NCI-H345 treated with DMSO at 0.1 percent for 48 hours (cell line): Measurements from ENCODE around the gene ERBB4.

Experiments
- DNase-seq: peaks from one replicate; lab custom pipeline; 2025; ENCODE audit not compliant: unreplicated experiment; lab: John Stamatoyannopoulos, UW

ERBB4 gene

DNA sequence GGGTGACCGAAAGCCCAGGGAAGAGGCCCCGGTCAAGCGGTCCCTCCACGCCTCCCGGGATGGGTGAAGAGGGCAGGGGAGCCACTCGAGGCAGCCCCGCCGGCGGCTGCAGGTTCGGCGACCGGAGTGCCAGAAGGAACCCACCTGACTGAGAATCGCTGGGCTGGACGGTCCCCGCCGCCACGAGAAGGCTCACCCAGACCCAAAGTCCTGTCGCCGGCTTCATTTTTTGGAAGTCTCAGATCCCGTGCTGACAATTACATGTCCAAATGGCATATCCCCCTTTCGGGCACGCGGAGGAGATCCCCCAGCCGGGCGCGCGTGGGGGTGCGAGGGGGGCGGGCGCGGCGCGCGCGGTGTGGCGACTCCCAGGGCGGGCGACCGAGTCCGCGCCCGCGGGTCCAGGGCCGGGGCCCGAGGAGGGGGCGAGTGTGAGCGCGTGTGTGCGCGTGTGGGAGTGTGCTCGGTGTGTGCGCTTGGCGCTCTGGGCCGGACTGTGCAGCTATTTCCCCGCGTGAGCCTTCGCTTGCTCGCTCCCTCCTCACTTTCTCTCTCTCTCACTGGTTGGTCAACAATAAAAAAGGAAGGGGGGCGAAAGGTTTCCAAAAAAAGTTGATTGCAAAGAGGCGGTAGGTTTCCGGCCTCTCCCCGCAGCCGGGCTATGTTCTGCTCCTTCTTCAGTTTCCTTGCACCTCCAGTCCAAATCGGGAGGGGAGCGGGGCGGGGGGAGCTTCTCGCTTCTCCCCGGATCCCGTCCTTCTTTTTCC is at the start of gene ERBB4:
TSS of gene ERBB4 (minus strand) at position 498 of the 767 bp plus-strand sequence. CDS start at position 226, 272 bp downstream.
- DNase-seq = peak; percentile 25

DNA sequence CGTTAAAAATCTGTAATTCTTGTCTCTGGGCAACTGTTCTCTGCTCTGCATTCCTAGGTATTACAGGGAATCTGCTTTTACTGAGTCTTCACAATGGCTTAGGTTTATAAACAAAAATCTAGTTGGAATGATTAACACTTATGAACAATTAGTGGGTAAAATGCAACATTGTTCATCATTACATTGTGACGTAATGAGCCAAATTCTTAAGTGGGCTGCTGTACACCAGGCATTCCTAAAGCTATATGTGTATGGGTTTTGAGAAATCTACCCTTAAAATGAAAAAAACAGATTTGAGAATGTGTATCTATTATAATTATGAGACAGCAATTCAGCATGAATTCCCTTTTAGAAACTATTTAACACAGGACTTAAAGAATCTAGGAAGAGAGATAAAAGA is 41.5 kb upstream of the ERBB4 start:
- no peak for DNase-seq

DNA sequence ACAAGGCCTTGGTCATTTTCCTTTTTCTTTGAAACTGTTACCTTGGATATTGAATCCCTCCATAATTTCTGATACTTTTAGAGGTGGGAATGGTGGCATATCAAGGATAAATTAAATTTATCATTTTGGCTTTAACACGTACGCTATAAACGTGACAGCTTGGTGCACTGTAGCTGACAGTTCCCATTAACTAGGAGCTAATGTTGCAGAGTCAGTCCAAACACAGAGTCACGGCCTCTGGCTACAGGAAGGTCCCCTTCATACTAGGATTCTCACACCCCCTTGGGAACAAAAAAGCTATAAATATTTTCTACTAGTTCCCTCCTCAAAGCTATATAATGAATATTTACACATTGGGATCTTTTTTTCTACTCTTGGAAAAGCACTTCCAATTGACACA is 17.7 kb upstream of the ERBB4 start:
- DNase-seq = no peak

DNA sequence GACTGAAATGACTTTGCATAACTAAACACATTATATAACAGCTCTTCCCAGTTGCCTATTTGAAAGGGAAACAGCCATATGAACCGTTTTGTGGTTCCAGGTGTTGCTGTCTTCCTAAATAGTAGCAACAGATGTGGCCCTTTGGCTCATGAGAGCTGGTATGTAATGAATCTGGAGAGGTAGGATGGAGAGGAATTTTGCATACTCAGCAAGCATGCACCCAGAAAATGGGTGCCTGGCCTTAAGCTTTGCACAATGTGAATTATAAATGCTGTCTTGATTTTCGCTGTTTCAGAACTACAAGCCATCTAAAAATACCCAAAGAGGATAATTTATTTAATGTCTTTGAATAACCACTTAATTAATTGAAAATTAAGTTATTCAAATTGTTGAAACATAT is 15.6 kb upstream of the ERBB4 start:
- no peak for DNase-seq

DNA sequence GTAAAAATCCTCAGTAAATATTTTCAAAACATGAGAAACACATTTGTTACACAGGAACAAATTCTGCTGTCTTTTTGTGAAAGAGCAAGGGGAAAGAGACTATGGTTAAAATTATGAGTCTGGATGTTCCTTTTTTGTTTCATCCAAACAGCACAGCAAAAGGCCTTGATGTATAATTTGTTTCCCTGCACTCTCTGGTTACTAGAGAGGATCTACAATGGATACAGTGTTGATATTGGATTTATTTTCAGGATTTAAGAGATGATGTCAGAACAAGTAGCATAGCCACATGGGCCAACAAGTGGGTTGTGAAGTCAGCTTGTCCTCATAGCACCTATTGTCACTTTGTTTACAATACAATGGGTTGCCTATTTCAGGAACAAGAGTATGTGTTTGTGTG is 11.3 kb upstream of the ERBB4 start:
- no peak for DNase-seq

DNA sequence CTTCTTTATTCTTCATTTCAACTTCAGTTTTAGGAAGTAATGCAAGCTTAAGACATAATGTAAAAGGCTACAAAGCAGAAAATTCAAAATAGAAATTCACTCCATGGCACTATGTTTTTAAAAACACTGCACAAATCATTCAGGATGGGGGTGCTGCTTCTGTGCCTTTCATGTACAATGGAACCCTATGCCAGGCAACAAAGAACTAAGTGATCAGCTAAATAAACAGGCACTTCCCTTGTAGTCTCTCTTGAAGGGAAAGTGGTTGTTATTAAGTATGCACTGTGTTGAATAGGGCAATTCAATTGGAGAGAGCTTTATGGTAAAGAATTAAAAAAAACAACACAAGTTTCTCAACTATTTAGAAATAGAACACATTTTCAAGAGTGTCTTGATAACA is 10.9 kb upstream of the ERBB4 start:
- peak; percentile 50 for DNase-seq

DNA sequence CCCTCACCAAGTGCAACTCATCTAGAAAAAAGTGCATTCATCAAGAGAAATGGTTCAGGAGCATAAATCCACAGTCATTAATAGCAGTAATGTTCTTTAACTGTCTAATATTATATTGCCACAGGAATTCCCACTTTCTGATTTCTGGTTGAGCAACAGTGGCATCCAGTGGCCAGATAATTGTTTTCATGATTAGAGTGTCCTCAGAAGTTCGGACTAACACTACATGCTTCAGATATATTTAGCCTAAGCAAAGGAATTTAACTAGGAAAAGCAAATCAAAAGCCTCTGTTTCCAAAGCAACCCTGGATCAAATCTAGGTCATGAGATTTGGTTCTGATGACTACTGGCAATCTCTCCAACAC is 9.8 kb upstream of the ERBB4 start:
- DNase-seq = no peak

DNA sequence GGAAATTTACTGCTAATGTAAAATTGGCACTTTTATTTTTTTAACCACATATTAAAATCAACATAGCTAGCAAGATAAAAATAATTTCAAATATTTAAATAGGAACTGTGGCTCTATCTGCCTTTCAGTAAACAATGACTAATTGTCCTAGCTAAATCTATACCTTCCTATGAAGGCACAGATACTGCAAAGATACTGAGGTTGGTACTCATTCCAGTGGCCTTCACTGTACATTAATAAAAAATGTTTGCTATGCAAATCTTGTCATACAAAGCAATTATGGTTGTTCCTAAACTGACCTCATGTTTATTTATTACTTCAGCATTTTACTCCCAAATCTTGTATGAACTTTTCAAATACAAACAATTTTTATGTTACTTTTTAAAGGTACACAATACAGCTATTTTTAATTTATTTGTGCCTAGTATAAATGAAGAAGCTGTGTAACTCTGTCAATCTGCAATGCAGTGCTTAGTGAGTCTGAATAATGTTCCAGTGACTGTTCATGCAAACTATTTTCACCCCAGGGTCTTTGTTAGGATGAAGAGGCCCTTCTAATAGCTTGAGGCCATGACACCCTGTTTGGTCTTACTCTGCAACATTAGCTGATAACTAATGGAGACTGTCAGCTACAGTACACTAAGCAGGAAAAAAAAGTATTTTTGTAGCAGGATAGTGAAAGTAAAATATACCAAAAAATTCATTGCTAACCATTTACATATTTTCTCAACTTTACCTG is 9.3 kb upstream of the ERBB4 start:
- DNase-seq = no peak

DNA sequence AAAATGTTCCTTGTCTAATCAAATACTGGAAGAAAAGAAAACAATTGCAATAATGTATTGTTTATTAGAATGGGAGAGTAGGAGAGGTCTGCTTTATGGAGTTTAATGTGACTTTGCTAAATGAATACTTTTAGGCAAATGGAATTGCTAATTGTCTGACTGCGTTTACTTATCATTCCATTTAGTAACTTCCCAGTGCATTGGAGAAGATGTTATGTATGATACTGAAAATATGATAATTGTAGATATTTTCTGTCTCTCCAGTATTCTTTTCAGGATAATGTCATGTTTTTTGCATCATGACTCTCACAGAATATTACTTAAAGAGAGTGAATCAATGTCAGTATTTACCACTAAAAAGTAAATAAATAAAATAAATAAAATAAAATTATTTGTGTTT is 8.1 kb upstream of the ERBB4 start:
- DNase-seq = no peak

DNA sequence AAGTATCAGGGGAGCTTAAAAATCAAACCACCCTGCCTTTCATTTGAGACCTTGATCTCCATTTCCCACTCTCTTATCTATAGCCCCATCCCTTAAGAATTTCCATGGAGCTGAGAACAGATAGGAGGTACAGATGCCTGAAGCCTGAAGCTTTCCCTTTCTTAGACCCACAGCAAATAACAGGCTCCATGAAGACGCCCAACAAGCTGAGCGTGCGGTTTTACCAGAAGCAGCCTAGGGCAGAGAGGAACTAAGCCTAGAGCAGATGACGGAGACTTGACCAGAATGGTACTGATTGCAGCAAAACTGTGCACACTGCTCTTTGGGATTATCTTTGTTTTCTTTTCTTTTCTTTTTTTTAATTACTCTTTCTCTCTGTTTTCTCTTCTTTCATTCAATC is 1.7 kb upstream of the ERBB4 start:
- DNase-seq = no peak

DNA sequence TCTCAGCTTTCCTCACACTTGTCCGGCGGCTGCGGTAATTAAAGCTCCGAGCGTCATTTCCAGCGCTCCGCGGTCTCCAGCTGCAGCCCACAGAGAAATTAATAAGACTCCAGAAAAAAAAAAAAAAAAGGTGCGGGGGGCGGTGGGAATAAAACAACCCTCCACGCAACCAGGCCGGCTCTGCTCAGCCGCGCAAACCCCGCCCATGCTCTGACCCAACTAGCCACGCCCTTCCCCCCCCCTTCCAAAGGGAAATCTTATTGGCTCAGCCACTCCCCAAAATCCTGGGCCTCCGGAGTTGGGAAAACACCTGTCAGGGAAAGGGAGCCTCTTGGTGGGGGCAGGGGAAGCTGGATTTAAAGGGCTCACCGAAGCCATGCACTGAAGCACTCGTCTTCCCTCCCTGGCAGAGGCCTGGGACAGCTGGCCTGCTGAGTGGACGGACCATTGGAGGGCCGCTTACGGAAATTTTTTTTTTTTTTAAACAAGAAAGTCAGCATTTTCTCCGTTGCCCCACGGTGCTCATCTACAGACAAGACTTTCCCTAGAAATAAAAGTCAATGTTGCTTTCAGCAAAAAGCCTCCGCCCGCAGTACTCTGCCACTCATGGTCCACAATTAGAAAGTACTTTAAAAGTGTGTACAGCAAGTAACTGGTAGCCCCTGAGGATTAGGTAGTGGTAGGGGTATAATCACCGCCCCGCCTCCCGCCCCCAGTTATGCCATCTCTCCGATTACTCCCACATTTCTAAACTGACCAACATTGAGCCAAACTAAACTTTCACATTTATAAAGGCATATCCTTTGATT is 674 bp upstream of the ERBB4 start:
- peak; percentile 34 for DNase-seq

DNA sequence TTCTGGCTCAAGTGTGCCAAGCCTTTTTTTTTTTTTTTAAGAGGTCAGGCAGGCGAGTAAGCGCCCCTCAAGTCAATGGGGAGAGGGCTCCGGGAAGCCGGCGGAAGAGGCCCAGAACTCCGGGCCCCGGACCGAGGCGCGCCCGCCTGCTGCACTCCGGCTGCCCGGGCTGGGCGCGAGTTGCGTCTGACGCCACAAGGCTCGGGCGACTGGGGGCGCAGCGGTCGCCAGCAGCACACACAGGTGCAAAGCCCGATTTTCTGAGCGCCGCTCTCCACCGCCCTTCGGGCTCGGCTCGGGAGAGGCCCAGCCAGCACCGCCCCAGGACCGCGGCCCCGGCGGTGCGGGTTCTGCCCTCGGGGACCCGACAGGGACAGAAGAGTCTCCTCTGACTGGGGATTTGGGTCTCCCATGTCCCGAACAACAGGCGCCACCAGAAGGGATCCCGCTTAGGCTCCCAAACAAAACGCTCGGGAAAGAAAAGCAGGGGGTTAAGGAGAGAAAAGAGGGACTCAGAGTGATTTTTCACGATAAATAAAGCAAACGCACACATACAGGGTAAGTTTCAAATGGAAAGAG is 787 bp downstream of the ERBB4 start:
- DNase-seq = no peak

DNA sequence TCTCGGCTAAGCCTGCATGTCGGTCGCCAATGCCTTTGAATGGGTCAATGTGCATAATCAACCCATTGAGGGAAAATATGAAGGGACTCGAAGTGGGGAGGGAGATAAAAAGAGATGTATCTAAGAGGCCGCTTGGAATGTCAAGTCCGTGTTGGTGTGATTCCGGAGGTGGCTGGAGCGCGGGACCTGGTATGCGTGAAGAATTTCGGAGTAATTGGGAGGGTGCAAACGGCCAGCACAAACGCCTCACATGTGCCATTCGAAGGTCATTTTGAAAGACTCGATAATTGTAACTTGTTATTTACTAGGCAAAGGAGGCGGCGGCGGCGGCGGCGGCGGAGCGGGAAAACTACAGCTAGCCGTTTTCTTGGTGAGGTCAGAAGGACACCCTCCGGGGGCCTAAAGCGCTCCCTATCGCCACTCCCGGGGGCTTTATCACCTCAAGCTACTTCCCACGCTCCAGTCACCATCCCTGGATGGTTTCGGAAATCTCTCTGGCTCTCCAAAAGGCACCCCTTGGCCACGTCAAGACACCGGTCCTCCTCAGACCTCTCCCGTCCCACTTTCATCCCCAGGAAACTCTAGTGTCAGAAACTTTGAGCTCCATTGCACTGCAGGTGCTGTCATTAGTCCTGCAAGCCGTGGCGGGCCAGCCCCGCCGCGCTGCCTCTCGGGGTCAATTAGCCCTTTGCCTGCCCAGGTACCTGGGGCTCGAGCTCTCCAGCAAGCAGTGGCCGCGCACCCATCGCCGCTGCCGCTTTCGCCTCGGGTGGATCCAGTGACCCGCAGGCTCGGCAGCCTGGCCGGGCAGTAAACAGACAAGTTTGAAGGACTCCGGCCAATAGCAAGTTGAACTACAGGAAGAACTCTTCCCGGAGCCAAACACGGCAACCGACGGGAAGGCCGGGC is 1.5 kb downstream of the ERBB4 start:
- DNase-seq = peak; percentile 74

DNA sequence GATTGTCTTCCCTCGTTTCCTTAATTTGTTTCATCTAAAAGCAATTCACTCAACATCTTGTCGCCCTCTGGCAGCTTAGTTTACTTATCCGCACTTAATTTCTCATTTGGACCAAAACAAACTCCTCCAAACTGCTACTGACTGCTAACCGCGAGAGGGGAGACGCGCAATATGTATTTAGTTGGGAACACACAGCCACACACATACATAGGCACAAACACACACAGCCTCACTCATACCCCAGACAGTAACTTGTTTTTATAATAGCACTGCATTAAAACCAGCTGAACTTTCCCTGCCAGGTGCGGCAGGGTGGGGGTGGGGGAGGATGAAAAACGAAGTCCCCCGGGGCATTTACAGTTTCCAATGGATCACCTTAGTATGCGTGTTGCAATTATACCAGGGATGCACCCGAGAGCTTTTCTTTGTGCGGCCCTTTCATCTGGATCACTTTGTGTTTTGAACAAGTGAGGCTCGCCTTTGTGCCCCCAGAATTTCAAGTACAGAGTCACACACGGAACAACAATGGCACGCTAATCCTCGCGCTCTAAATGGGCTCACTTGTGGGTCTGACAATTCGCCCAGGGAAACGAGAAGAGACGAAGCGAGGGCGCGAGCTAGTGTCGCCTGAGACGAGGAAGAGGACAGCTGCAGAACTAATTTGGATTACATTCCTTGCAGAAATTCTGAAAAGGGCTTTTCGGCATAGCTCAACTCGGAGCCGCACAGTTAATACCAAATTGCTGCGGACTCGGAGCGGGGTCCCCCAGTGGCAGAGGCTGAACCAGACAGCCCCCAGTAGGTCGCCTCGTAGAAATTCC is 2.4 kb downstream of the ERBB4 start:
- DNase-seq = peak; percentile 77

DNA sequence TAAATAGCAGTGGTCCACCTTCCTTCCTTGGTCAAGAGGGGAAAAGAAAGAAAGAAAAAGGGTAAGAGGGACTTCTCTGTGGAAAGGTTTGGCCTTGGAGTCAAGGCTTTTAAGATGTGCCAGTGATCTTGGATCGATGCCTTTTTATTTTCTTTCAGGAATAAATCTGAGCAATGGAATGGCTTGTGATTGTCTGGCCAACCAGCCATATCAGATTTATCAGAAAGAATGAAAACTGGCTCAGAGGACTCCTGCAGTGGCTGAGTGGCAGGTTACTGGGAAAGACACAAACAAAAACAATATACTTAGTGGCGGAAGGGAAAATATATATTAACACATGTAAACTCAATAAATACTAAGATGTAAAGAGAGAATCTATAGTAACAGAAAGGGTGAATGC is 4.3 kb downstream of the ERBB4 start:
- no peak for DNase-seq

DNA sequence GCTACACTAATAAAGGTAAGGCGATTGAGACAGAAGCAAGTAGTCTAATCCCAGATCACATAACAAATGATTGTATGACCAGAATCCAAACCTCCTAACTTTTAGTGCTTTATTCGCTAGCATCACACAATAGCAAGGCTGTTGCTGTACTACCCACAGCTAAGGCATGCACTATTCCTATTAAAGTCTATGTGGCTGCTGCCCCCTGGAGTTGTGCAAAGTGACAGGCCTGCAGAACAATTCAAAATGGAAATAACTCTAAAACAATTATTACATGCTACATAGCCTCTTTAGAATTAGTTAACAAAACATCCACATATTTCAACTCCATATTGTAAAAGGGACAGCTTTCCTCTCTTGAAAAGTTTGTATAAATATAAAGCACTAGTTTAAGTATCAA is 6.0 kb downstream of the ERBB4 start:
- DNase-seq = no peak

DNA sequence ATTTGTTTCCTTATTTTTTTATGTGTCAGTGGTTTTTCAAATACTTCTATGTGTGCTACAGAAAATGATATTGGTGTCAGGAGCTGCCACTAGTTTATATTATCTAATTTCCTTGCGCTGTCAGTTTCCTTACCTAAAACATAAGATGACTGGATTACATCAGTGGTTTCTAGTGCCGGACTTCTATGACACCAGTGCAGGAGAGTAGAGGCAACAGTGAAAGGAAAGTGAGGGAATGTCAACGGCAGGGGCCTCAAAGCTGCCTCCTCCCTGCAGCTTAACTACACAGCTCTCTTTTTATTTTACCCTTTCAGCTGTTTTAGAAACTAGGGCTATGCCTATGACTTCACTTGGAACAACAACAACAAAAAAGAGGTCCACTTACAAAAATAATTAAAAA is 6.5 kb downstream of the ERBB4 start:
- no peak for DNase-seq

DNA sequence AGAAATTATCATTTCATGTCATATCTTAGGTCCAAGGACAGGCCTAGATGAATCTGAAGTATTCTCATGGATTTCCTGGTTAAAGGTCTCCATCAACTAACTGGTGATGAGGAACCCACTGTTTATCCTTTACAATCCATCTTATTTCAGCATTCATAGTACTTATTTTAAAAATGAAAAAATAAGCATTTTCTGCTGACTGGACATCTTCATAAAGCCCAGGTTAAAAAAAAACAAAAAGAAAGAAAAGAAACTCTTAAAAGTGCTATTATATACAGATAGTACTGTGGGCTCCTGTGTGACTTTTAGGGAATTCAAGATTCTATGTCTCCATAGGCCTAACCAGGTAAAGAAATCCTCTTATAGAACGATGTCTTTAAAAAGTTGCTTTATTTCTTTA is 7.1 kb downstream of the ERBB4 start:
- DNase-seq = no peak

DNA sequence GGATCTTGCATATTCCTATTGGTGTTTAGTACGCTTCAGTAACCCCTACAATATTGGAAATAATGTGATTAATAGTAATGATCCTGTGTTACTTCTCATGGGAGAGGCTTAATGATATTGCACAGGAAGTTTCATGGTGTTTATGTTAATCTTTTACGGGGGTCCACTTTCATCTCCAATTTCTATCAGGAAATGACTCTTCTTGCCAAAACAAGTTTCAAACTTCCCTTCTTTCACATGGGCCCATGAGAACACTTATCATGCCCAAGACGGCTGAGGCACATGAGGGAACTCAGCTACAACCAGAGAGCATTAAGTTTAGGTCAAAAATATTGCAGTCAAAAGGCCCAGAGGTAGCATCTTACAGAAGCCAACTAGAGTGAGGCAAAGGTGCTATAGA is 7.6 kb downstream of the ERBB4 start:
- no peak for DNase-seq

DNA sequence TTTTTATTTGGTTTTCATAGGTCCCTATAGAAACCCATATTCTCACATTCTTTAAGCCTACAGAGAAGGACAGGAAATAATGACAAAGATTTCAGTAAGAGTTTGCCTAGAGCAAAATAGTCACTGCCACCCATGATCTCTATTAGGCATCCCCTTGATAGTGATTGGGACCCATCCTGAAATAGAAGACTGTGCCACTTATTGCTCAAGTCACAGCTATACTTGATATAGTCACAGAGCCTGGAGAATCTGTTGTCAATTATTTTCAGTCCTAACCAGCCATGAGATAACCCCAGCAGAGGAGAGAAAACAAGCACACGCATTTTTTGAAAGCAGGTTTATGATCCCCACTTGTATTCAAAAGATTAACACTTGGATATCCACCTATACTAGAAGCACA is 8.2 kb downstream of the ERBB4 start:
- DNase-seq = no peak
